Erythroblast (primary cell): ENCODE measurements around the gene FBXO5.

Source experiments
- GATA1 ChIP-seq: IDR thresholded peaks from 2 replicates; pipeline ENCODE4 v1.6.1; 2011; ENCODE audit warnings: low read depth, mild to moderate bottlenecking, control low read depth, low read length, moderate library complexity
- POLR2A ChIP-seq: IDR thresholded peaks from 2 replicates; pipeline ENCODE4 v1.6.1; 2011; ENCODE audit warnings: mild to moderate bottlenecking, low read length

- TF ChIP-seq POLR2A, result no peak
- no peak for TF ChIP-seq GATA1
Observed at GRCh38 chr6:152950240-152950639, 32.6 kb downstream of the FBXO5 start.
